ENCODE data around the gene TMEM108.

The TMEM108 gene

GRCh38 chr3:133256787-133257483 lies 218.7 kb downstream of the TMEM108 start:
- peak; percentile 77 for ATAC-seq
- TF ChIP-seq ZNF8 (CRISPR knock-in tag; IDR thresholded peaks at IDR 0.05) (no peak), POU6F1 (CRISPR knock-in tag; IDR thresholded peaks at IDR 0.05; ENCODE audit: borderline replicate concordance, low read depth) (no peak), PATZ1 (CRISPR knock-in tag; IDR thresholded peaks at IDR 0.05; ENCODE audit: borderline replicate concordance) (no peak), TOX (CRISPR knock-in tag; IDR thresholded peaks at IDR 0.05; ENCODE audit: borderline replicate concordance) (peak; percentile 84), PPARA (CRISPR knock-in tag; IDR thresholded peaks at IDR 0.05; ENCODE audit: borderline replicate concordance) (no peak), OSR1 (CRISPR knock-in tag; IDR thresholded peaks at IDR 0.05) (no peak), ZNF565 (CRISPR knock-in tag; conservative IDR thresholded peaks at IDR 0.05; ENCODE audit: low read depth) (no peak), ARNTL (CRISPR knock-in tag; IDR thresholded peaks at IDR 0.05; ENCODE audit: borderline replicate concordance, low read depth) (no peak), SNAI2 (CRISPR knock-in tag; IDR thresholded peaks at IDR 0.05) (no peak), ESRRG (CRISPR knock-in tag; IDR thresholded peaks at IDR 0.05) (no peak), CSRNP3 (CRISPR knock-in tag; IDR thresholded peaks at IDR 0.05) (no peak), ISL1 (CRISPR knock-in tag; IDR thresholded peaks at IDR 0.05) (peak; percentile 79), BACH2 (CRISPR knock-in tag; IDR thresholded peaks at IDR 0.05; ENCODE audit: borderline replicate concordance) (no peak), ZFP30 (CRISPR knock-in tag; IDR thresholded peaks at IDR 0.05) (no peak), CSDC2 (CRISPR knock-in tag; IDR thresholded peaks at IDR 0.05) (no peak), CREB5 (CRISPR knock-in tag; IDR thresholded peaks at IDR 0.05; ENCODE audit: low read depth) (no peak), TCF4 (CRISPR knock-in tag; IDR thresholded peaks at IDR 0.05; ENCODE audit: borderline replicate concordance) (no peak), ZFP3 (CRISPR knock-in tag; IDR thresholded peaks at IDR 0.05) (no peak), ZC3H10 (CRISPR knock-in tag; IDR thresholded peaks at IDR 0.05) (no peak), RARB (CRISPR knock-in tag; IDR thresholded peaks at IDR 0.05) (peak; percentile 62; the same call in 1 of the 2 replicates), GLIS3 (CRISPR knock-in tag; IDR thresholded peaks at IDR 0.05) (no peak), ZNF70 (CRISPR knock-in tag; IDR thresholded peaks at IDR 0.05) (no peak)

GRCh38 chr3:133258358-133258757 lies 220.2 kb downstream of the TMEM108 start:
- peak; percentile 67 for ATAC-seq
- TF ChIP-seq PPARA (CRISPR knock-in tag; IDR thresholded peaks at IDR 0.05; ENCODE audit: borderline replicate concordance) (no peak), PATZ1 (CRISPR knock-in tag; IDR thresholded peaks at IDR 0.05; ENCODE audit: borderline replicate concordance) (no peak), TOX (CRISPR knock-in tag; IDR thresholded peaks at IDR 0.05; ENCODE audit: borderline replicate concordance) (no peak), GLIS3 (CRISPR knock-in tag; IDR thresholded peaks at IDR 0.05) (no peak), ARNTL (CRISPR knock-in tag; IDR thresholded peaks at IDR 0.05; ENCODE audit: borderline replicate concordance, low read depth) (no peak), POU6F1 (CRISPR knock-in tag; IDR thresholded peaks at IDR 0.05; ENCODE audit: borderline replicate concordance, low read depth) (no peak), CREB5 (CRISPR knock-in tag; IDR thresholded peaks at IDR 0.05; ENCODE audit: low read depth) (no peak), ZFP3 (CRISPR knock-in tag; IDR thresholded peaks at IDR 0.05) (no peak), RARB (CRISPR knock-in tag; IDR thresholded peaks at IDR 0.05) (no peak), ZNF565 (CRISPR knock-in tag; conservative IDR thresholded peaks at IDR 0.05; ENCODE audit: low read depth) (no peak), CSDC2 (CRISPR knock-in tag; IDR thresholded peaks at IDR 0.05) (no peak)
